ENCODE data around the gene PLA2G4C.

PLA2G4C gene

DNA sequence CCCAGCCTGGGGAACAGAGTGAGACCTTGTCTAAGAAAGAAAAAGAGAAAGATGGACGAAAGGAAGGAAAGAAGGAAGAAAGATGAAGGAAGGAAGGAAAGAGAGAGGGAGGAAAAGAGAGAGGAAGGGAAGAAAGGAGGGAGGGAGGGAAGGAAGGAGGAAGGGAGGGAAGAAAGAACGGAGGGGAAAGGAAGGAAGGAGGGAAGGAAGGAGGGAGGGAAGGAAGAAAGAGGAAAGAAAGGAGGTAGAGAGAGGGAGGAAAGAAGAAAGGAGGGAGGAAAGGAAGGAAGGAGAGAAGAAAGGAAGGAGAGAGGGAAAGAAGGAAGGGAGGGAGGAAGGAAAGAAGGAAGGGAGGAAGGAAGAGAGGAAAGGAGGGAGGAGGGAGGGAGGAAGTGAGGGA lies 87.6 kb downstream of the PLA2G4C start:
- no peak for DNase-seq (ENCODE audit: low read depth)
- TF ChIP-seq, protein P1, sequence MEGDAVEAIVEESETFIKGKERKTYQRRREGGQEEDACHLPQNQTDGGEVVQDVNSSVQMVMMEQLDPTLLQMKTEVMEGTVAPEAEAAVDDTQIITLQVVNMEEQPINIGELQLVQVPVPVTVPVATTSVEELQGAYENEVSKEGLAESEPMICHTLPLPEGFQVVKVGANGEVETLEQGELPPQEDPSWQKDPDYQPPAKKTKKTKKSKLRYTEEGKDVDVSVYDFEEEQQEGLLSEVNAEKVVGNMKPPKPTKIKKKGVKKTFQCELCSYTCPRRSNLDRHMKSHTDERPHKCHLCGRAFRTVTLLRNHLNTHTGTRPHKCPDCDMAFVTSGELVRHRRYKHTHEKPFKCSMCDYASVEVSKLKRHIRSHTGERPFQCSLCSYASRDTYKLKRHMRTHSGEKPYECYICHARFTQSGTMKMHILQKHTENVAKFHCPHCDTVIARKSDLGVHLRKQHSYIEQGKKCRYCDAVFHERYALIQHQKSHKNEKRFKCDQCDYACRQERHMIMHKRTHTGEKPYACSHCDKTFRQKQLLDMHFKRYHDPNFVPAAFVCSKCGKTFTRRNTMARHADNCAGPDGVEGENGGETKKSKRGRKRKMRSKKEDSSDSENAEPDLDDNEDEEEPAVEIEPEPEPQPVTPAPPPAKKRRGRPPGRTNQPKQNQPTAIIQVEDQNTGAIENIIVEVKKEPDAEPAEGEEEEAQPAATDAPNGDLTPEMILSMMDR (IDR thresholded peaks at IDR 0.05; ENCODE audit: low read depth, low read length) = no peak
- TF ChIP-seq POLR2A (IDR thresholded peaks at IDR 0.05; ENCODE audit: extremely low read depth, insufficient read length) (no peak), MYC (IDR thresholded peaks at IDR 0.05; ENCODE audit: low read depth, low read length) (no peak)
- TF ChIP-seq, protein P2, sequence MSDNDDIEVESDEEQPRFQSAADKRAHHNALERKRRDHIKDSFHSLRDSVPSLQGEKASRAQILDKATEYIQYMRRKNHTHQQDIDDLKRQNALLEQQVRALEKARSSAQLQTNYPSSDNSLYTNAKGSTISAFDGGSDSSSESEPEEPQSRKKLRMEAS (IDR thresholded peaks at IDR 0.05; ENCODE audit: low read depth, low read length) = no peak

DNA sequence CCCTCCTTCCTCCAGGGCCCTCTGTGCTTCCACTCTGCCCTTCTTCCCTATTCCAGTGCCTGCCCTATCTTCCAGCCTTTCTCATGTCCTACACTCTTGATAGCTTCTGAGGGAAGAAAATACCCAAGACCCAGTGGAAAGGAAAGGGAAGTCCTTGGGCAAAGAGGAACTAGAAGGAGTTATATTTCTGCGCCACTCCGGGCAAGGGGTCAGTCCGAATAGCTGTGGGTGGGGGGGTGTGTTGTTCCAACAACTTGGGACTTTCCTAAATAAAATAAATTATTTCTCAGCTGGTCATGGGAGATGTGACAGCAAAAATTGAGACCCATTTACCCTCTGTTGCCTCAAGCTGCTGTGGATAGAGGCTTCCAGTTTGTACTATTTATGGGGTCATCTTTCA lies 89.9 kb downstream of the PLA2G4C start:
- TF ChIP-seq, protein P2 (IDR thresholded peaks at IDR 0.05; ENCODE audit: low read depth, low read length) = no peak
- TF ChIP-seq POLR2A (IDR thresholded peaks at IDR 0.05; ENCODE audit: extremely low read depth, insufficient read length) (no peak), MYC (IDR thresholded peaks at IDR 0.05; ENCODE audit: low read depth, low read length) (no peak)
- TF ChIP-seq, protein P1 (IDR thresholded peaks at IDR 0.05; ENCODE audit: low read depth, low read length) = no peak
- no peak overlapping the region for H3K4me3 ChIP-seq (ENCODE audit: low read depth, low read length)
- DNase-seq (ENCODE audit: low read depth) = no peak

More for the DNA sequence above, 87.6 kb downstream of the PLA2G4C start:
- H3K4me3 ChIP-seq (ENCODE audit: low read depth, low read length) = no peak overlapping the region

DNA sequence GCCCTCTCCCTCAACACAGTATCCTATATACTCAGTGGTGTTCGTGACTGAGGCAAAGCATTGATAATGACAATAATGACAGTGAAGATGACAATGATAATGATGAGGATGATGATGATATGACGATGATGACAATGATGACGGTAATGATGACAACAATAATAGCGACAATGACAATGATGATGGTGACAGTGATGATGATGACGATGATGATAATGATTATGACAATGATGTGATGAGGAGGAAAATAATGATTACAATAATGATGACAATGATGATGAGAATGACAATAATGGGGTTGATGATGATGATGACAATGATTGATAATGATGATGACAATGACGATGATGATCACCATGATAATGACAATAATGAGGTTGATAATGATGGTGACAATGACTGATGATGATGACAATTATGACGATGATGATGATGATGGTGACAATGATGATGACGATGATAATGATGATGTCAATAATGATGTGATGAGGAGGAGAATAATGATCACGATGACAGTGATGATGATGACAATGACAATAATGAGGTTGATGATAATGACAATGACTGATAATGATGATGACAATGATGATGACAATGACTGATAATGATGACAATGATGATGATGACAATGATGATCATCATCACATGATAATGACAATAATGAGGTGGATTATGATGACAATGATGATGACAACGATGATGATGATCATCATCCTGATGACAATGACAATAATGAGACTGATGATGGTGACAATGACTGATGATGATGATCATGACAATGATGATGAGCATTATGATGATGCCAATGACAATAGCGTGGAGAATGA lies 99.5 kb downstream of the PLA2G4C start:
- TF ChIP-seq, protein P1 (IDR thresholded peaks at IDR 0.05; ENCODE audit: low read depth, low read length) = no peak
- TF ChIP-seq MYC (IDR thresholded peaks at IDR 0.05; ENCODE audit: low read depth, low read length) (no peak), POLR2A (IDR thresholded peaks at IDR 0.05; ENCODE audit: extremely low read depth, insufficient read length) (no peak)
- TF ChIP-seq, protein P2 (IDR thresholded peaks at IDR 0.05; ENCODE audit: low read depth, low read length) = no peak
- no peak overlapping the region for H3K4me3 ChIP-seq (ENCODE audit: low read depth, low read length)

DNA sequence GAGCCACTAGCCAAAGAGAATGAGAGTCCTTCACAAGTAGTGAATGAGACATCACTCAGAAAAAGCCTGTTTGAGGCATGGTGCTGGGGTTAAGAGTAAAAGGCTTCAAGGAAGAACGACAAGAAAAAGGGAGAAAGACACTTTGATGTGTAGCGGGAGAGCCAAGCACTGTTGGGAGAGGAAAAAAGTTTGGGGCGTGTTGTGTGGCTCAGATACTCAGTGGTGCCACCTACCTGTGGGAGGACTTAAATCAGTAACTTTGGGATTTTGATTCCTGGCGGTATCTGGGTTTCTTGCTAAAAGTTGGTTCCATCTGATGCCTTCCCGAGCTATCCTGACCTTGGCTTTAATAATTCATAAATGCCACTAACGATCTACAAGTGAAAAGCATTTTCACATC lies 103.9 kb downstream of the PLA2G4C start:
- DNase-seq (ENCODE audit: low read depth) = peak; percentile 54
- TF ChIP-seq, protein P1 (IDR thresholded peaks at IDR 0.05; ENCODE audit: low read depth, low read length) = peak; percentile 60
- TF ChIP-seq POLR2A (IDR thresholded peaks at IDR 0.05; ENCODE audit: extremely low read depth, insufficient read length) (no peak), MYC (IDR thresholded peaks at IDR 0.05; ENCODE audit: low read depth, low read length) (no peak)
- TF ChIP-seq, protein P2 (IDR thresholded peaks at IDR 0.05; ENCODE audit: low read depth, low read length) = no peak
- no peak overlapping the region for H3K4me3 ChIP-seq (ENCODE audit: low read depth, low read length)

More for the DNA sequence above, 99.5 kb downstream of the PLA2G4C start:
- DNase-seq (ENCODE audit: low read depth) = no peak

DNA sequence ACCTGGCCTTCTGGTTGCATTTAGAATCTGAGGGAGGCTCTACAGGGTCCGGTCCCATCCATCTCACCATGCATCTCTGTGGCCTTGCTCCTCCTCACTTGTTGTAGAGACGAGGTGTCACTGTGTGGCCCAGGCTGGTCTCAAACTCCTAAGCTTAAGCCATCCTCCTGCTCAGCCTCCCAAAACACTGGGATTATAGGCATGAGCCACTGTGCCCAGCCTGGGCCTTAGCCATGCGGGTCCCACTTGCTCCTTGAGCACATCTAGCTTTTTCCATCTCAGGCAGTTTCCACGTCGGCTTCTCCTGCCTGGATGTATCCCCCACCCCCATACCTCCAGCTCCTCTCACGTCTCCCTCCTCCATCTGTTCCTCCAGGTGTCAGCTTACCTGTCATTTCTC lies 106.4 kb downstream of the PLA2G4C start:
- no peak for DNase-seq (ENCODE audit: low read depth)
- no peak for TF ChIP-seq POLR2A (IDR thresholded peaks at IDR 0.05; ENCODE audit: extremely low read depth, insufficient read length)
- TF ChIP-seq, protein P2 (IDR thresholded peaks at IDR 0.05; ENCODE audit: low read depth, low read length) = no peak
- TF ChIP-seq, protein P1 (IDR thresholded peaks at IDR 0.05; ENCODE audit: low read depth, low read length) = no peak
- TF ChIP-seq MYC (IDR thresholded peaks at IDR 0.05; ENCODE audit: low read depth, low read length) = no peak
- no peak overlapping the region for H3K4me3 ChIP-seq (ENCODE audit: low read depth, low read length)

All from NB4 (cell line).